Hematopoietic multipotent progenitor cell (in vitro differentiated cells): ENCODE results near the gene FSTL5. TPM values are rescaled to one million over a fixed set of nuclear protein-coding genes. Genes with fewer than 3 reads are reported as not detected.

ENCODE experiments used
- DNase-seq, 3 donors: peaks; one replicate each; pipeline ENCODE4 v3.0.0-alpha.2; 2011 to 2015; ENCODE audit warnings: low read depth in 2 of 3, low spot score in 2 of 3
- total RNA-seq: library from RNA; depleted of rRNA; stranded (reverse); fragments of >200 nt; gene quantifications from one replicate; pipeline ENCODE4 v1.2.3, GENCODE V29; 2012

FSTL5 gene
- total RNA-seq, 1 donor = not detected

DNA sequence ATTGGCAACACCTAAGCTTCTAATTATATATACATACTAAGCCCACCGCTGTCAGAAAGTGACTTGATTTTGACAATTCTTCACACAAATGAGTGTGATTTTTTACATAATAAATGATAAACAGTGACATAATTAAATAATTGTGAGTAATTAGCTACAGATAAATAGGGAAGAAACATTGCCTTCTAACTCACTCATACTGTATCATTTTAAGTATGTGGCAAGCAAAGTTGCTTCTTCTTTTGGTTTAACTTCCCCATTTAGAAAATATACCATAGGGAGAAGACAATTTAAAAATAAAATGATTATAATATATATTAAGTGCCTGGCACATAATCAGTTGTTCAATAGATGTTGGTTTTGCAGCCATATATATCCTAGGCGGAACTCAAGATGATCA, 644.2 kb downstream of the FSTL5 start:
- peak in 1 of 3 donors; percentile 30 for DNase-seq

DNA sequence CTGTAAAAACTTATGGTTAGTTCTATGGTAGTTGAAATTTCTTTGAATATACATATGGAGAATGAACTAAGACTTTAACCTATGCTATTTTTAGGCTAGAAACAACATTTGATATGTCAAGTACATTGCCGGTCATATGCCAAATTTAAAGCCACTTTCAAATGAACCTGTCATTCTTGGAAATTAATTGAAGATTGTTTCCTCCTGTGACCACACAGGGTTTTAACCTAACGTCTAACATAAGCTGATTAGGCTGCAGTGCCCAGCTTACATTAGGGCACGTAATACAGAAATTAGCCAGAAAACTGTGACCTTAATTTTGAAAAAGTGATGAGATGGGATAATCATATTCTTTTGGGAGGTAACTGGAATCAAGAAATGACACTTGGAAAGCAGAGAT, 645.9 kb downstream of the FSTL5 start:
- peak in 1 of 3 donors; percentile 49 for DNase-seq

DNA sequence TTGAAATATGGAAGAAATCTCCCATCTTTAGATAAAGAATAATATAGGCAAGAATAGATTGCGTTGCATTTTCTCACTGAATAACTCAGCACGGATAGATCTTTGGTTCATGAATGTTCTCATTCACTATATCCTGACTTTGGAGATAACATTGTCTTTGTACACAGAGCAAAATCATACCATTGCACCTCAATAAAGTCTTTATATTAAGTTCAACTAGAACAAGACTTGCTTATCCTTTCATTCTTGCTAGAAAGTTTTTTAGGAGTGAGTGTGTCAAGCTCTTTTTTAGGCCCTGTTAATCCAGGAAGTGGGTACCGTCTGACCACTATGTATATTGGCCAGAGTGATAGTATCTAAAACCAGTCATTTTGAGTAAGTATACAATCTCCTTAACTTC, 658.7 kb downstream of the FSTL5 start:
- DNase-seq = no peak

DNA sequence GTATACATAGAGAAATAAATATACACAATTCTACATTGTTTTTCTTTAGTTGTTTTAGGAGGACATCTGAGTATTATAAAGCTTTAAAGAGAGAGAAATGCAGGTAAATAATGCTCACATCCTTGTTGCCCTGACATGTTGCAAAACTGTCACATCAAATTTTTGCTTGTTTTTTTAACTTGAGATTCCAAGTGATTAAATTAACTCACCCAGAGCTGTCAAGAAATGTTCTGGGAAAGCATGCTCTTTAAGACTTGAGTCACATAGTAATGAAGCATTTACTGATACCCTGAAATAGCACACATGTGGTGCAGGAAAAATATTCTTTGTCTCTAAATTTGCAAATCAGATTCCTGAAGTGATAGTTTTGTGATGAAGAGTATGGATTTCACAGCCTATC, 665.6 kb downstream of the FSTL5 start:
- no peak for DNase-seq

DNA sequence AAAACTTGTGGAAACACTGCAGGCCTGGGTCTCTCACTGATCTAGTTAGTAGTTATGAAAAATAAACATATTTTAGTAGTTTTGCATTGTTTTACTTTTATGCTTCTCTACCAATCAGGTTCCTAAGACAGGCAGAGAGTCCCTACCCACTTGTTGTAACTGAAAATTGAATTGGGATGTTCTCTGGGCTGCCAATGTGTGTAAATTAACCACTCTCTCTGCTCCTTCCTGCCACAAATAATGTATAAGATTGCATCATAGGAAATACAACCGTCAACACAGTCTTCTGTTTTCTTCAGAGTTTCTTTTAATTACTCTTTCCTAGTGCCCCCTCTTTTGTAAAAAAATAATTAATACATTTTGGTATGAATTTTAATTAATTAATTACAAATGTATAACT, 677.3 kb downstream of the FSTL5 start:
- DNase-seq = peak in 1 of 3 donors; percentile 7

DNA sequence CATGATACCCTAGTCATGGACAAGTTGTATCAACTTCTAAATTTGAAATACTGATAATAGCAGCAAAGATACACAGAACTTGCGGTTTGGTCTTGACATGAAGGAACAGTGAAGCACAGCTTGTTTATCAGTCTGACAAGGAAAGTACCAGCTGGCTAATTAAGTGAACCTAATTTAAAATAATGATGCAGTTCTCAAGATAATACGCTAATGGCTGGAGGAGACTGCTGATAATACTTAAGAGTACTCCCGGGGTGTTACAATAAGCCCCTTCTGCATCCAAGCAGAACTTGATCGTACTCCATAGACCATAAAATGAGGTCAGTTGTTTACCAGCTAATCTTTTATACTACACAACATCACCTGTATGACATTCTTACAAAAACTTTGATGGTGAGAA, 697.5 kb downstream of the FSTL5 start:
- no peak for DNase-seq

DNA sequence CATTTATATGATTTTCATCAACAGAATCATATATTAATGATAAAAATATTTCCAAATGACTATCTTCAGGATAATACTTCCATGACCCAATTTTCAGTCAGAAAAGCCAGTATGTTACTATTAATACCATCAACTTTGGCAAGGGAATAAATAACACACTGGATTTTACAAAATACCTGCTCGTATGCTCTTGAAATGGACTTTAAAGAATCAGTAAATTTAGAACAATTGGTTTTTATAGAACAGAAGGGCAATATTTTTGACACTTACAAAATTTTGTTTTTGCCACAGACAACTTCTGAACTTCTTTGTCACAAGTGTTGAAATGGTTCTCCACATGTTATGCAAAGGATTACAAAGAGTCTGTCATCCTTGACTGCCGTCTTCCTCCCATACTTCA, 700.4 kb downstream of the FSTL5 start:
- no peak for DNase-seq

DNA sequence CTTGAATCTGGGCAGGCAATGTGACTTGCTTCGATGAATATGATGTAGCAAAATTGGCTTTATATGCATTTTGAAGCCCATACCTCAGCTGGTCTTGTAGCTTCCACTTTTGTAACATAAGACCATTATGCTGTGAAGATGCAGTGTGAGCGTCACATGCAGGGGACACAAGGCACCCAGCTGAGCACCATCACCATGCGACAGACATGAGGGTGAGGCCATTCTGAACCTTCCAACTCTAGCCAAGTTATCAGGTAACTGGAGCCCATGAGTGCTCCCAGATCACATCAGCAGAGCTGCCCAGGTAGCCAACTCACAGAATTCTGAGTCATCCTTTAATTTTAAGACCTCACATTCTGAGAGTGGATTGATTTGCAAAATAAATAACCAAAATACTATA, 705.9 kb downstream of the FSTL5 start:
- DNase-seq = no peak

DNA sequence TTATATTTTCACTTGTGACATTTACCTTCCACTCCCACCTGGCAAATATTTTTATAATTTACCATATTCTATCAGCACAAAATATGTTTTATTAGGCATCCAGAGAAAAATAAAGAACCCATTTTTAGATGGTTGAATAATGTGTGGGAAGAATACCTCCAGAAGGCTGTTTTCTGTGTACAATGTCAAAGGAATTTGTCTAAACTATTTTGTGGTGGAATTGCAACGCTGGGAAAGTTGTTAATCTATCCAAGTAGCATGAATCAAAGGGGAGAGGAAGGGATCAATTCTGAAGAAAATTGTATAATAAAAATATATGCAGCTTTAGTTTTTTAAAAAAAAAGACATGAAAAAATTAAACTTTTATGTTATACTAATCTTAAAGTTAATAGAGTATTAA, 706.5 kb downstream of the FSTL5 start:
- DNase-seq = no peak

DNA sequence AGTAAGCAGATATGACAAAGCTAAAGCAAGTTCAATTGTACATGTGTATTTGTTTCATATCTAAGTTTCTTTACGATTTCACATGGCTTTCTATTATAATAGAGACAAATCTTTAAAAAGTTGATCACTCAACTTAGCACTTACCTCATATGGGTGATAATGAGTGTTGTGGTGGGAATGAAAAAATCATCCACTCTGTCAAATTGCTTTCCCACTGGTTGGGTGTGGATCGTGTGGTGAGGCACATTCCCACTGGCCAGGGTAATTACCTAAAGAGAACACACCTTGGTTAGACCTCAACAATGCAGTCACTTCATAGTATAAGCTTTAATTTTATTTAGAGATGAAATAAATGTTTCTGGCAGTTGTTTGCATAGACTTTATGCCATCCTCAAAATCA, 708.9 kb downstream of the FSTL5 start:
- no peak for DNase-seq

DNA sequence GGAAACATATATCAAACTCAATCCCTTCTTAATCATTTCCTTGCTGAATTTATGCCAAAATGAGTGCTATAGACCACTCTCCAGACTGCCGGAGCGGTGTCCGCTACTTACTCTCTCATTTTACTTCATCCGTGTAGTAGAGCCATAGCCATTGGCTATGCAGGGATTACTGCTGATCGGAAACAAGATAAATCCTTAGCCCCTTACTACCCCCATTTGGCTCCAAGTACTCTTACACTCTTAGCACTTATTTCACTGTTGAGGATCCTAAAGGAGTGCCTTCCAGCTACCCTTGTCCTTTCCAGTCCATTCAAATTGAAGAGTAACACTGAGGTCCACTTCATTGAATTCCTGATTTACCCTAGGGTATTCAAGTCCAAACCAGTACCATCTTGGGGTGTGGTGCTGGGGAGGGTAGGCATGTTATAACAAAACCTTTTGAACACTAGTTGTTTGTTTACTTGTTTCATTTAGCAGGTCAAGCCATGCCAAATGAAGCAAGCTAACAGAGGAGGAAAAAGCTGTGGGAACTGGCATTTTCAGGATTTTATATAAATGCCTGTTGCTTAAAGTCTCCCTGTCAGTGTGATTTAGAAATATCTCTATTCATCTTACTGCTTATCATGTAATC, 715.1 kb downstream of the FSTL5 start:
- no peak for DNase-seq

DNA sequence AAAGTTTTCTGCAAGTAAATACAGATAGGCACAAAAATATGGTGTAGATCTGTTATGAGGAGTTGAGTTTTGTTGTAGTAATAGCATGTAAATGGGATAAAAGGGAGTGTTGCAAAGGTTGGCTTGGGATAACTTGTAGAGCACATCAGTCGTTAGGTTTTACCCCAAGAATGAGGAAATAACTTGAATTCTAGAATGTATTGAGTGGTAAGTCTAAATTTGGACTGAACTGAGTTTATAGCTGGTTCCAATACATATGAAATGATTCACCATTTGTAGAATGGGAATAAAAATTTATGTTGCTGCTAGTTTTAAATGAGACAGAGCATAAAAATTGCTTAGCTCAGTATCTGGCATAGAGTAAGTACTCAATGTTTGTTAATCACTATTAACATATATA, 719.2 kb downstream of the FSTL5 start:
- no peak for DNase-seq

DNA sequence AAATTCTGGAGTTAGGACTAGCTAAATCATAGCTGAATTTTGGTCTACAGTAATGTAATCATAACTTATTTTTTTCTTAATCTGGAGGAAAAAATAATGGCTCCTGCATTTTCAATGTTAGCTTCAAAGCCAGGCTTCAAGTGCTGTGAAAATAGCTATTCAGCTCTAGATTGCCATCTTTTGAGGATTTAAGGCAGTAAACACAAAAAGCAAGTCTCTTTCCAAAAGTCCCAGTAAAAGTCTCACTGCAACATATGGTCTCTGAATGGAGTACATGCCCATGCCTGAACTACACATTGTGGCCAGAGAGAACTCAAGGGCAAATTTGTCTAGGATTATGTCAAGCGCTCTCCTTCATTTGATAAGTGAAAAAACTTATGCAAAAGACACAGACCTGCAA, 720.9 kb downstream of the FSTL5 start:
- DNase-seq = no peak

DNA sequence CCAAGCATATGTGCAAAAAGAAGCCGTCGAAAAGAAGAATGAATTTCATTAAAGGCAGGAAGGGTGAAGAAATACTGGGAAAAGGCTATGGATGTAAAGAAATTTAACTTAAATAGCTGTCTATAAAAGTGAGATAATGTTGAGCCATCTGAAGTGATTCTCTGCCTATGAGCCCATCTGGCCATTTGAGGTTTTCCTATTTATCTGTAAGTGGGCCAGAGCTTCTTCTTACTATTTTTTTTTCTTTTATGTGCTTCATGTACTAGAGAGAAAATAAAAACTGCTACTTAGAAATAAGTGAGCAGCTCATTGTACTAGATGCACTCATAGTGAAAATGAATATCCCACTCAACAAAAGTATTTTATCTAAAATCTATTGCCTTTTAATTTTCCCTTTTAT, 725.7 kb downstream of the FSTL5 start:
- DNase-seq = no peak

DNA sequence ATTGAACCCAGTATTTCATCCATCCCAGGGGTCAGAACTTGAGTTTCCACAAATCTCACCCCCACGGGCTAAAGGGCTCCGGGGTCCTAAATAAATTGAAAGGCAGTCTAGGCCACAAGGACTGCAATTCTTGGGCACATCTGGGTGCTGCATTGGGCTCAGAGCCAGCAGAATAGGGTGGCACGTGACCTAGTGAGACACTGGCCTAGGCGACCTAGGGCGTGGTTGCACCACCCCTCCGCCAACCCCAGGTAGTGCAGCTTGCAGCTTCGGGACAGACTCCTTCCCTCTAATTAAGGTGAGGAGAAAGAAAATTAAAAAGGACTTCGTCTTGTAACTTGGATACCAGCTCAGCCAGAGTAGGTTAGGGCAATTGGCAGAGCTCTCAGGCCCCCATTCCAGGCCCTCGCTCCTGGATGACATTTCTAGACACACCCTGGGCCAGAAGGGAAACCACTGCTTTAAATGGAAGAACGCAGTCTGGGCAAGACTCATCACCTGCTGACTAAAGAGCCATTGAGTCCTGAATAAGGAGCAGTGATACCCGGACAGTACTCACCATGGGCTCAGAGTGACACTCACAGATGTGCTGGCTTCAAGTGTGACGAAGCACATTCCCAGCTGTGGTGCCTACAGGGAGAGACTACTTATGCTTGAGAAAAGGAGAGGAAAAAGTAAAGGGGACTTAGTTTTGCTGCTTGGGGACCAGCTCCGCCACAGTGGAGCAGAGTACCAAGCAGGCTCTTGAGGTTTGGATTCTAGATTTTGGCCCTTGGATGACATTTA, 735.4 kb downstream of the FSTL5 start:
- DNase-seq = no peak

DNA sequence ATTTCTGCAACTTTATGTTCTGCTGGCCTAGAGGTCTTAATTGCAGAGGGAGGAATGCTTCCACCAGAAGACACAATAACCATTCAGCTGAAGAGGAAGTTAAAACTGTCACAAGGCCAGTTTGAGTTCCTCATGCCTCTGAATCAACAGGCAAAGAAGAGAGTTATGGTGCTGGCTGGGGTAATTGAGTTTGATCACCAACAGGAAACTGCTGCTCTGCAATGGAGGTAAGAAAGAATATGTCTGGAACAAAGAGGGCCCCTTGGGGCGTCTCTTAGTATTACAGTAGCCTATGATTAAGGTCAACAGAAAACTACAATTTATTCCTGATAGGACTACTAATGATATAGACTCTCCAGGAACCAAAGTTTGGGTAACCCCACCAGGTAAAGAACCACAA, 744.0 kb downstream of the FSTL5 start:
- DNase-seq = peak in 2 of 3 donors; percentile 44 to 81

DNA sequence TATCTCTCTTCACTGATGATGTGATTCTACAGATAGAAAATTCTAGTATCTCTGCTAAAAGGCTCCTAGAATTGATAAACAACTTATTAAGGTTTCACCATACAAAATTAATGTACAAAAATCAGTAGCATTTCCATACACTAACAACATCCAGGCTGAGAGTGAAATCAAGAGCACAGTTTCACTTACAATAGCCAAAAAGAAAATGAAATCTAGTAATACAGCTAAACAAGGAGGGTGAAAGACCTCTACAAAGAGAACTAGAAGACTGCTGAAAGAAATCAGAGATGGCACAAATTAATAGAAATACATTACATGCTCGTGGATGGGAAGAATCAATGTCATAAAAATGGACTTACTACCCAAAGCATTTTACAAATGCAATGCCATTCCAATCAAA, 751.9 kb downstream of the FSTL5 start:
- DNase-seq = no peak

DNA sequence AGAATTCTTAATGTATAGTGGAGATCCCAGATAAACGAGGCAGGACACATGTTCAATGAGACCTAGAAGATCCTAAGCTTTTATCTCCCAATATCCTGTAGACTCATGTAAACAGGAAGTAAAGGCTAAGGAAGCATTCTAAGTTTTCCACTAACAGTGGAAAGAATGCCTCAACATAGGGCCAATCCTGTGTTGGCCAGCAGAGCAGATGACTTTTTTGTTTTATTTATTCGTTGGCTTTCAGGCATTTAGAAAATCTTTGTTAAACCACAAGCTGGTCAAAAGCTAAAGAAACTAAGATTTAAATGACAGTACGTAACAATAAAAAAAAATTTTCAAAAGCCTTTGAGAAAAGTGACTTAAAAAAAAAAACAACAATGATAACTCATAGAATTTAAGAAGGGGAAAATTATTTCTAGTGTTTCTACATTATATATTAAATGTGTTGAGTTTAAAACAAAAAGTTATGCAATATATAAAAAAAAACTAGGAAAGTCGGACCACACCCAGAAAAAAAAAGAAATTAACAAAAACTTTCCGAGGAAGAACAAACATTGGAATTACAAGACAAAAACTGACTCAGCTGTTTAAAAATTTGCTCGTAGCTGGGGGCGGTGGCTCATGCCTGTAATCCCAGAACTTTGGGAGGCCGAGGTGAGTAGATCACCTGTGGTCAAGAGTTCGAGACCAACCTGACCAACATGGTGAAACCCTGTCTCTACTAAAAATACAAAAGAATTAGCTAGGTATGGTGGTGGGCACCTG, 759.3 kb downstream of the FSTL5 start:
- no peak for DNase-seq

DNA sequence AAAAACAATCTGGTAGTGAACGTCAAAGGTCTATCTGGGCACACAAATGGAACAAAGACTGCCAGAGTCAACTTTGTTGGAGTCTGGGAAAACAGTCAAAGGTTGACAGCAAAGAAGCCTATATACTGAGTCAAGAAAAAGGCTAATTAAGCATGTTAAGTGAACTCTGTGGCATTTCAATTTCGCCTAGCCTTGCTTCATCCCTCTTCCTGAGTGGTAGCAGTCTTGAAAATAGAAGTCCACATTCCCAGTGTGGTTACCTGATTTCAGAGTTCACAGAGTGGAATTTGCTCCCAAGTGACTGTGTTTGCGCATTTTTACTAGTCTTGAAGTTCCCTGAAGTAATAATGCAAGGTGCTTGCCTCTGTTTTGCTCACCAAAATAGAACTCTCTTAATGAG, 760.0 kb downstream of the FSTL5 start:
- DNase-seq = no peak

DNA sequence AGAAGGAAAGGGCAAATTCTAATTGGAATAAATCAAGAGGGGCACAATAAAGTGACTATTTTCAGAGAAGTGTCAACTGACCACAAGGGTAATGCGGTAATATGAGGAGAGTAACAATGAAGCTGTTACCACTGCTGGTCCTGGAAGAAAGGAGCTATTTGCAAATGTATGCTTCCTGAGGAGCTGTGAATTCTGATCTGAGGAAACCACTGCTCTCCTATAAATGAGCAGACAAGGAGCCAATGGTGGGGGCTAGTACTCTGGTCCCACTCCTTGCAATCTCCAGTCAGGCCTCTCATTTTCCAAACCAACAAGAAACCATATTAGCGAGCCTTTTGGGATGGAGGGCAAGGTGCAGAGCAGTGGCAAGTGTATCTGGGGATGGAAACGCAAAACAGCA, 770.2 kb downstream of the FSTL5 start:
- no peak for DNase-seq

DNA sequence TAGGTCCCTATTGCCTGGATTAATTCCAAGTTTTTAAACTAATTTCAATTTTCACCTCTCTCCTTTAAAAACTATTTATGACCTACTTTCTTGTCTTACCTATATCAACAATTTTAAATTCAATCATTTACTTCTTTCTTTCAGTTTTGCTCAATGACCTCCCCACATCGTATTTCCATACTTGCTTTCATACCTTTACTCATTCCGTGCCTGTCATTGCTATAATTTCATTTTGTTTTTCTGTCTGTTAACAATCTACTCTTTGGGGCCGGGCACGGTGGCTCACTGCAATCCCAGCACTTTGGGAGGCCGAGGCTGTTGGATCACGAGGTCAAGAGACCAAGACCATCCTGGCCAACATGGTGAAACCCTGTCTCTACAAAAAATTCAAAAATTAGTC, 781.1 kb downstream of the FSTL5 start:
- no peak for DNase-seq

DNA sequence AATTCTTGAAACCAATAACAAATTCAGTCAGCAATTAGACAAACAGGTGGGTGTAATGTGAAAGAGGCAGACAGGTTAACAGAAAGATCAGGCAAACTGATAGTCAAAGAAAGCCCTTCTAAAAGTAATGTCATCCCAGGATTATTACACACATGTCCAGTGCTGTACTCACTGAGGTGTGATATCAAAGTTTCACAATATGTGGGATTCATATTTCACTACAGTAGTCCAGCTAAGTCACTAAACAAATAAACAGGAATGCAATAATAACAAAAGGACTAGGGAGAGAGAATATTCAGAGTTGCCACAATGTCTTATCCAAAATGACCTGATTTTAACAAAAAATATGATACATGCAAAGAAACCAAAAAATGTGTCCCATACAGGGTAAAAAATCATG, 787.5 kb downstream of the FSTL5 start:
- DNase-seq = no peak
